Keratinocyte (primary cell): Measurements from ENCODE around the gene KCNB1.

Experiments
- EZH2 ChIP-seq: IDR thresholded peaks from one replicate; pipeline ENCODE4 v1.6.1; 2012; ENCODE audit warnings: inconsistent platforms, mild to moderate bottlenecking, low read length, moderate library complexity
- TF ChIP-seq, protein P1 (sequence below), 3 experiments: IDR thresholded peaks in 1 of 3; conservative IDR thresholded peaks in 1 of 3; optimal IDR thresholded peaks in 1 of 3; 2 replicates in 2 of 3; 3 replicates in 1 of 3; pipeline versions ENCODE3 to v1.5.1; 2011; ENCODE audit warnings: low read length in 3 of 3, mild to moderate bottlenecking in 3 of 3, moderate library complexity in 2 of 3, control low read depth in 1 of 3, inconsistent platforms in 1 of 3; ENCODE audit not compliant: insufficient read depth in 2 of 3; ENCODE audit errors: extremely low read depth in 1 of 3

DNA sequence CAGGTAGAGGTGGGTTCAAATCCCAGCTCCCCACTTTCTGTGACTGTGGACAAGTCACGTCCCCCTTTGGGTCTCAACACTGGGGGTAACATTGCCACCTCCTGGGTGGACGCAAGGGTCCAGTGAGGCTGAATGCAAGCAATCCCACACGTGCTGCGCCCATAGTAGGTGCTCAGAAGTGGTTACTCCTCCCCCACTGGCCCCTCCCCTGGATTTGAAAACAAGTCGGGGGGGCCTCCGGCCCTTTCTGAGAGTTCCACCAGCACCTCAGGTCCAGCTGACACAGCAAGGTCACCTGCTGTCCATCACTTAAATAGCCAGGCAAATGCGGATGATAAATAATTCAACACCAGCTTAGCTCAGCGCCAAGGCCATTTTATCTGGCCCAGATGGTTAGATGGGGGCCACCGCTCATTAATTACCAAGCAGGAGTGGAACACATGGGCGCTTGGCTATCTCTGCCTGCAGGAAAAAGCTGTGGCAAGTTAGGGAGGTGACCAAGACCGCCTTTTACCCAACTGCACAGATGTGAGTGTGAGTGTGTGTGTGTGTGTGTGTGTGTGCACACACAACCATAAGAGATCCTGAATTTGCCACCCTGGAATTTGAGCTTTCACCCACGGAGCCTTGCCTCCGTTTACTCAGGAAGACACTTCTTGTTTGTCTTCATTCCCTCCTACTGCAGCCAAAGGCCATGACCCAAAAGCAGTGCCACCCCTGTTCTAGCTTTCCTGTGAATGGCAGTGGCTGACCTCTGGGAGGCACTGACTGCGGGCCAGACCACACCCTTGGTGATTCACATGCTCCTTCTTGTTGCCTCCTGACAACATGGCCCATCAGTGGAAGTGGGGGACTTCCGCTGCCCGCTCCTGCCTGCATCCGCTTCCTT is 34.7 kb upstream of the KCNB1 start:
- no peak for TF ChIP-seq EZH2
- TF ChIP-seq, protein P1, sequence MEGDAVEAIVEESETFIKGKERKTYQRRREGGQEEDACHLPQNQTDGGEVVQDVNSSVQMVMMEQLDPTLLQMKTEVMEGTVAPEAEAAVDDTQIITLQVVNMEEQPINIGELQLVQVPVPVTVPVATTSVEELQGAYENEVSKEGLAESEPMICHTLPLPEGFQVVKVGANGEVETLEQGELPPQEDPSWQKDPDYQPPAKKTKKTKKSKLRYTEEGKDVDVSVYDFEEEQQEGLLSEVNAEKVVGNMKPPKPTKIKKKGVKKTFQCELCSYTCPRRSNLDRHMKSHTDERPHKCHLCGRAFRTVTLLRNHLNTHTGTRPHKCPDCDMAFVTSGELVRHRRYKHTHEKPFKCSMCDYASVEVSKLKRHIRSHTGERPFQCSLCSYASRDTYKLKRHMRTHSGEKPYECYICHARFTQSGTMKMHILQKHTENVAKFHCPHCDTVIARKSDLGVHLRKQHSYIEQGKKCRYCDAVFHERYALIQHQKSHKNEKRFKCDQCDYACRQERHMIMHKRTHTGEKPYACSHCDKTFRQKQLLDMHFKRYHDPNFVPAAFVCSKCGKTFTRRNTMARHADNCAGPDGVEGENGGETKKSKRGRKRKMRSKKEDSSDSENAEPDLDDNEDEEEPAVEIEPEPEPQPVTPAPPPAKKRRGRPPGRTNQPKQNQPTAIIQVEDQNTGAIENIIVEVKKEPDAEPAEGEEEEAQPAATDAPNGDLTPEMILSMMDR (optimal IDR thresholded peaks at IDR 0.05 in 1 of 3, IDR thresholded peaks at IDR 0.05 in 1 of 3, conservative IDR thresholded peaks at IDR 0.05 in 1 of 3; ENCODE audit: extremely low read depth in 1 of 3, insufficient read depth in 2 of 3, low read length in 3 of 3), result no peak
